Germinal center (tissue), 1 donor: ENCODE data around the gene SELENON.

Experiments used
- DNase-seq: peaks from one replicate; pipeline ENCODE4 v3.0.0; 2012; ENCODE audit warnings: mixed read lengths, low spot score

Gene SELENON

GRCh38 chr1:25770541-25771220 is 29.3 kb upstream of the SELENON start:
- DNase-seq, result no peak

GRCh38 chr1:25771221-25772114 is 28.5 kb upstream of the SELENON start:
- no peak for DNase-seq

DNA sequence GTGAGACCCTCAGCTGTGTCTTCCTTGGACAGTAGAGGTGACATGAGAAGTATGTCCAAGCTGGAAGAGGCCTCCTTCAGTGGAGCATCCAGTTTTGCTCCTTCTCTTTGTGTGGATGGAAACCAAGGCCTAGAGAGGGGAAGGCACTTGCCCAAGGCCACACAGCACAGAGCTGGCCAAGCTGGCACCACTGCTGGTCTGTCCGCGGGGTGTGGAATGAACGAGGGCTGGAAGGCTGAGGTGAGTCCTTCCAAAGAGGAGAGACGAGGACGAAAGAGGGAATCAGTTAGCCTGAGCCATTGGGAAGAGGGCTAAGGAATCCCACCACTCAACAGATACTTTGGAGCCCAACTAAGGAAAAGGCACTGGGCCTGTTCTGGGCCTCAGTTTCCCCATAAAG is 27.8 kb upstream of the SELENON start:
- DNase-seq, result no peak

DNA sequence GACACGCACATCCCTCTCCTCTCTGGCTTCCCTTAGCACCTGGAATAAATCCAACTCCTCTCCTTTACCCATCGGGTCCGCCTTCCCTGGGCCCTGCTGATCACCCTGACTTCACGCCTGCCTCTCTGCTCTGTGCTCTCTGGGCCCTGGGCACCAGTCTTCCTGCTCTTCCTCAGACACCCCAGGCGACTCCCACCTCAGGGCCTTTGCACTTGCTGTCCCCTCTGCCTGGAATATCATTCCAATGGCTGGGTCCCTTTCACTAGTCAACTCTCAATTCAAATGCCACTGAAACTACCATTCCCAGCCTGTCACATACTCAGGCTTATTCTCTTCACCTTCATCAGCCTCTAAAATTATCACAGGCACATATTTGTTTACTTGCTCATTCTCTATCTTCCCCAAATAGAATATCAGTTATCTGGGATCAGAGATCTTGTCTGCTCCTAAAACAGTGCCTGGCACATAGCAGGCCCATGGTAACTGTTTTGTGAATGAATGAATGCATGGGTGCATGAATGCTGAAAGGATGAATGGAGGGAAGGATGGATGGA is 27.2 kb upstream of the SELENON start:
- DNase-seq, result no peak

GRCh38 chr1:25773441-25774125 is 26.4 kb upstream of the SELENON start:
- DNase-seq, result no peak

DNA sequence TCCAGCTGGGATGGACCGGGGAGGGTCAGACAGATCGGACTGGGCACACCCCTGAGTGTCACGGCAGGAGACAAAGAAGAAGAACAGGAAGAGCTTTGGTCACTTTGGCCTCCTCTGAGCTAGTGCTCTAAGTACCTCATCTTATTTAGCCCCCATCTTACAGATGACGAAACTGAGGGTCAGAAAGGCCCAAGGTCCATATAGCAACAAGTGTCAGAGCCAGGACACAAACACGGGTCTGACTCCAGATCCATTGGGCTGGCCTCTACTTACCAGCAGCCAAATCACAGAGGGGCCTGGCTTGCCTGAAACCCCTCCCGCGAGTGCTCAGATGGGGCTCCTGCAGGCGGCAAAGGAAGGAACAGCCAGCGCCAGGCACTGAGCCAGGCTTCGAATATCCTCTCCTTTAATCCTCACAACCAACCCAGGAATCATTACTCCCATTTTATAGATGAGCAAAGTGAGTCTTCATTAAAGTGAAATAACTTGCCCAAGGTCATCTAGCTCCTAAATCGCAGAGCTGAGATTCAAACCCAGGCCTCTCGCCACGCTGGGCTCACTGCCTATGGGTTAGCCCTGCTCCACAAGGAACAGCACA is 25.7 kb upstream of the SELENON start:
- DNase-seq, result no peak

DNA sequence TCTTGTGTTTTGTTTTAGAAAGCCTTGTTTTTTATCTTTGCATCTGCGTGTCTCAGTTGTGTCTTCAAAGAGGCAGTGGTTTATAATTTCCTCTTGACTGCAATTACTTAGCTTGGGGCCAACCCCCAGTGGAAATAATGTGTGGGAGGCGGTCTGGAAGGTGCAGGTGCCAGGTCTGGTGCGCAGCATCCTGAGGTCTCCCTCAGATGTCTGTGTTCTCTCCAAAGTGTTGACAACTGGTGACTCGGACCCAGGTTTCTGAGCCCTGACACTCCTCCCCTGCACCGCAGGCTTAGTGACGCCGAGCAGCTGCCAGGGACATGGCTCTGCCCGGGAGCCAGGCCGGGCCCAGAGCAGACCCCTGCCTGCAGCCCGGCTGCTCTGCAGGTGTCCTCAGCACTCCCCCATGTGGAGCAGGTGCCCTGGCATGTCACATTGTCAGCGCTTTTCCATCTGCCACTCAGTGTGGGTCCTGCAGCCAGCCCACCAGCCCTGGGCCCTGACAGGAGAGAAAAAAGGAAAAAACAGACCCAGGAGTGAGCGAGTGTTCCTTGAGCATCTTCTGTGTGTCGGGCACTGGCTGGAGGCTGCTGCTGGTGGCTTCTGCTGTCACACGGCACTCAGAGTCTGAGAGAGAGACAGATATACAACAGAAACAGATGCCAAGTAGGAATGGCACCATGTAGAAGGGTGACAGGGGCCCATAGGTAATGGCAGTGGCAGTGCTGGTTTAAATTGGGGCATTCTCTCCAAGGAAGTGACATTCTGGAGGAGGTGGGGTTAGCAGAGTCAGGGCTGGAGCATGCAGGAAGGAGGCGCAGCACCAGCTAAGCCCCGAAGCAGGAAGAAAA is 24.8 kb upstream of the SELENON start:
- DNase-seq, result peak; percentile 46

DNA sequence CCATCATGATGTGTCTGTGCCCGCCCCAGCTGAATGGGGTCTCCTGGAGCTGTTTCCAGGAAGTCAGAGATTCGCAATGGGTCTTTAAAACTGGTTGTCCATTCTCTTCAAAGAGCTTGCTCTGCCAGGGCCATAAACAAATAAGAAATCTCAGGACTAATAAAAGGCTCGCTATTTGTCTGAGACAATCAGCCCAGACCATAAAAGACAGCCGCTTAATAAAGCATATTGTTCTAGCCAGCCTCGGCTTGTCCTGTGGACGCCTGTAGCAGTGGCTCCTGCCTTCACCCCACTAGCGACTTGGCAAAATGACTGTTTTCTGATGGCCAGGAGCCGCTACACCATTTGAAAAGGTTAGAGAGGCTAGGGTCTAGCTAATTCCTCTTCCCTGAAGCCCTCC is 20.6 kb upstream of the SELENON start:
- no peak for DNase-seq

GRCh38 chr1:25779894-25780293 is 20.1 kb upstream of the SELENON start:
- no peak for DNase-seq

- no peak for DNase-seq
Measured at GRCh38 chr1:25780318-25781129, 19.5 kb upstream of the SELENON start.

DNA sequence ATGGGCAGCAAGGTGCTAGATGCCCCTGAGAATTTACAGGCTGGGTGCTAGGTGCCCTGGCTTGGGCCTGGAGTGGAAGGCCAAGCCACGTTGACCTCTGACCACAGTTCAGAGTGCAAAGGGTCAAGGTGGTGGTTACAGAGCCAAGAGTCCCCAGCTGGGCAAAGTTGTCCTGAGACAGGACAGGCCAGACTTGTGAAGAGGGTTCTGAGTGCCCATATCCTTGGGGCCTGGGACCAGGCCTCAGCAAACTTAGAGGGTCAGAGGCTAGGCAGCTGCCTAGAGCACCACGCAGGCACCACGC is 18.9 kb upstream of the SELENON start:
- DNase-seq, result no peak

GRCh38 chr1:25782608-25783201 is 17.3 kb upstream of the SELENON start:
- no peak for DNase-seq

GRCh38 chr1:25784575-25785051 is 15.4 kb upstream of the SELENON start:
- DNase-seq, result no peak

DNA sequence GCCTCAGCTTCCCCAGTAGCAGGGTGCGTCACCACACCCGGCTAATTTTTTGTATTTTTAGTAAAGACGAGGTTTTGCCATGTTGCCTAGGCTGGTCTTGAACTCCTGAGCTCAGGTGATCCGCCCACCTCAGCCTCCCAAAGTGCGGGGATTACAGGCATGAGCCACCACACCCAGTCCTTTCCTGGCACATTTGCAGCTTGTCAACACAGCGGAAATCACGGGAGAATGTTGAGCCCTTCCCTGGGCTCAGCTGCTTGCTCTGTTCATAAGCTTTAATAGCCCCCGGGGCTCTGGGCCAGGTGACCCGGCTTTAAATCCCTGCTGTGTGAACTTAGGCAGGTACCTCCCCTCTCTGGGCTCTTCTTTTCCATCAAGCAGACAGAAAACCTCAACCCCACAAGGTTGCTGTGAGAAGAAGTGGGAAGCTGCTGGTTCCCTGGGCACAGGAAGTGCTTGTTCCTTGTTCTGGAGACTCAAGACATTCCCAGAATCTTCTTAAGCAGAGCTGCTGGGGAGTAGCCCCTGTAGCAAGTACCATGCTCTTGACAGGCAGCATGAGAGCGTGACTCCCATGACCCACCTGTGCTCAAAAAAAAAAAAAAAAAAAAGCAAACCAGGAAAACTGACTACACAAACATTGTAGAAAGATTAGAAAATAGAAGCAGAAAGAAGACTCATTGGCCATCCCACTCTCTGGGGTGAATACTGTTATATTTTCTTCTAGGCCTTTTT is 14.5 kb upstream of the SELENON start:
- DNase-seq, result no peak

DNA sequence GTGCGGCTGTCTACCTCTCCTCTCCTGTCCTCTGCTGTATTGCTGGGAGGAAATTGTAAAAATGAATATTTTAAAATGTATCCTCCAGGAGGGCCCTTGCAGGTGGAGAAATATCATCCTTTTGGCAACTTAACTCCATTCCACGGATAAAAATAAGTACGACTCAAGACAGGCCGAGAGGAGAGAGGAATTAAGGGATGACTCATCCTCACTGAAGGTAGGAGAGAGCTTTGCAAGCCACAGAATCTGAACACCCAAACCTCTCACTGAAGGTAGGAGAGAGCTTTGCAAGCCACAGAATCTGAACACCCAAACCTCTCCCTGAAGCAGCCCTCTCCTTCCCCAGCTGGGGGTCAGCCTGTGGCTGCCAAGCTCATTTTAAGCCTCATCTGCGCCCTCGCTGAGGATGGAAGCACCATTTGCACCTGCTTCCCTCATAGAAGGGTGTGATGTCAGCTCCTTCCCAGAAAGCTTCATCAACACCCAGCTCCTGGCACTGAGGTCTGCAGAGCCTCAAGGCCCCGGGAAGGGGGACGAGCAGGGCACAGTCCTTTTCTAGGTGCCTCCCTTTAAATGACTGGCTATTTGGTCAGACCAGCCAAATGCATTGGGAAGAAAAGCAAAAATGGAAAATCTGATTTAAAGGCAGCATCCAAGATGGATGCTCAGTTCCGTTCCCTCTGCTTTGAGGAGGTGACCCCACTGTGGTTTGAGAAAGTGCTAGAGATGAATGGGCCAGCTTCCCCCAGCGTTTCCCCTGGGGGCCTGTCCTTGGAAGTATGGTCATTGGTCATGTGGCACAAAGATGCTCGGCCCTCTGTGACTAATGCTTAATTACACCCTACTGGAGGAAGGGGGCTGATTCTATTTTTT is 12.9 kb upstream of the SELENON start:
- no peak for DNase-seq

- DNase-seq, result no peak
Measured at GRCh38 chr1:25787760-25788166, 12.2 kb upstream of the SELENON start.

- no peak for DNase-seq
Measured at GRCh38 chr1:25790472-25790871, 9.5 kb upstream of the SELENON start.

- DNase-seq, result no peak
Measured at GRCh38 chr1:25792115-25792514, 7.9 kb upstream of the SELENON start.
